ENCODE data around the gene SDF4. TPM values are rescaled to one million over a fixed set of nuclear protein-coding genes. Genes with fewer than 3 reads are reported as not detected.

Gene SDF4
- total RNA-seq, 1 experiment from 2014 or later: 254 TPM

DNA sequence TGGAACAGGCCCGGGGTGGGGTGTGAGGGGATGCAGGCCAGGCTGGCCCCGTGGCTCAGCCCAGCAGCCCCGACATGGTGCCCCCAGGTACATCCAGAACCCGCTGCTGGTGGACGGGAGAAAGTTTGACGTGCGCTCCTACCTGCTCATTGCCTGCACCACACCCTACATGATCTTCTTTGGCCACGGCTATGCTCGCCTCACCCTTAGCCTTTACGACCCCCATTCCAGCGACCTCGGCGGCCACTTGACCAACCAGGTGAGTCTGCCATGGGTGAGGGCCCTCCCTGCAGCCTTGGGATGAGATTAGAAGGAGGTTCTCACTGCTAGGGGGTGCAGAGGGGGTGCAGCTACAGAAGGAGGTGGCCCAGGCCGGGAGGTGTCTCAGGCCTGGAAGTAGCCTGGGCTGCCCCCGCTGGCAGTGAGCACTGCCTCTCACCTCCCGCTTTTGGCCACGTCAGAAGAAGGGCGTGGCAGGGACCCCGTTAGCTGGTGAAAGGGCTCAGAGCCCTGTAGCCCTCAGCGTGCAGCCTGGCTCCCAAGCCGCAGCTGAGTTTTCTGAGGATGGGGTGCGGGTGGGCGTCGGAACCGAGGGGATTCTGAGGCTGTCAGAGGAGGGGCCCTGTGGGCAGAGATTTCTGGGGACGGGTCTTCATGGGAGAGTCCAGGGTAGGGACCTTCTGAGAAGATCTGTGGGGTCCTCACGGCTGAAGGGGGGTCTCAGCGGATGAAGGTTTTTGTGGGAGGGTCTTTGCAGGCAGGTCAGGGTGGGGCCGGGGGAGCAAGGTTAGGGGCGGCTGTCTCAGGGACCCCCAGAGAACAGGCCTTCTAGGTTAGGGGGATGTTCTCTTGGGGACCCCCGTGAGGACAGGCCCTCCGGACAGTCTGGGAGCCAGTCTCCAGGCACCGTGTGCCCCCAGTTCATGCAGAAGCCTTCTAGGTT, 47.7 kb downstream of the SDF4 start:
- no peak overlapping the region for H2AFZ ChIP-seq (ENCODE audit: low read length)
- H4K20me1 ChIP-seq (ENCODE audit: low read length): no peaks in the 10 kb centered on the region
- intact Hi-C loops (cut with micrococcal nuclease): no loop called here
- no peaks in the 10 kb centered on the region for H3F3A ChIP-seq (ENCODE audit: low read length, unreplicated experiment)
- ChIA-PET POLR2A (ENCODE audit: unreplicated experiment) (no interaction called here), CTCF (no interaction called here)
- TF ChIP-seq, protein P1, sequence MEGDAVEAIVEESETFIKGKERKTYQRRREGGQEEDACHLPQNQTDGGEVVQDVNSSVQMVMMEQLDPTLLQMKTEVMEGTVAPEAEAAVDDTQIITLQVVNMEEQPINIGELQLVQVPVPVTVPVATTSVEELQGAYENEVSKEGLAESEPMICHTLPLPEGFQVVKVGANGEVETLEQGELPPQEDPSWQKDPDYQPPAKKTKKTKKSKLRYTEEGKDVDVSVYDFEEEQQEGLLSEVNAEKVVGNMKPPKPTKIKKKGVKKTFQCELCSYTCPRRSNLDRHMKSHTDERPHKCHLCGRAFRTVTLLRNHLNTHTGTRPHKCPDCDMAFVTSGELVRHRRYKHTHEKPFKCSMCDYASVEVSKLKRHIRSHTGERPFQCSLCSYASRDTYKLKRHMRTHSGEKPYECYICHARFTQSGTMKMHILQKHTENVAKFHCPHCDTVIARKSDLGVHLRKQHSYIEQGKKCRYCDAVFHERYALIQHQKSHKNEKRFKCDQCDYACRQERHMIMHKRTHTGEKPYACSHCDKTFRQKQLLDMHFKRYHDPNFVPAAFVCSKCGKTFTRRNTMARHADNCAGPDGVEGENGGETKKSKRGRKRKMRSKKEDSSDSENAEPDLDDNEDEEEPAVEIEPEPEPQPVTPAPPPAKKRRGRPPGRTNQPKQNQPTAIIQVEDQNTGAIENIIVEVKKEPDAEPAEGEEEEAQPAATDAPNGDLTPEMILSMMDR (conservative IDR thresholded peaks at IDR 0.05; ENCODE audit: low read depth, low read length): no peak
- TF ChIP-seq EZH2phosphoT487 (IDR thresholded peaks at IDR 0.05; ENCODE audit: borderline replicate concordance, low read length): no peak
- TF ChIP-seq EZH2 (IDR thresholded peaks at IDR 0.05; ENCODE audit: low read length, unreplicated experiment): no peak
- no peaks in the 10 kb centered on the region for H3K4me1 ChIP-seq (ENCODE audit: insufficient read depth, low read length)
- no peak for DNase-seq
- no TSS peak for BruUV-seq (replicated peaks)
- ATAC-seq: no peak
- H3K79me2 ChIP-seq (ENCODE audit: low read length): no peaks in the 10 kb centered on the region
- no peaks in the 10 kb centered on the region for H3K9me3 ChIP-seq (ENCODE audit: low read length)
- H3K4me3 ChIP-seq (ENCODE audit: low read length): no peak overlapping the region
- H3K27ac ChIP-seq (ENCODE audit: low read length): no peak overlapping the region
- H3K27me3 ChIP-seq (ENCODE audit: low read length): no peaks in the 10 kb centered on the region
- no peak overlapping the region for H3K4me2 ChIP-seq (ENCODE audit: low read length)
- H3K36me3 ChIP-seq (ENCODE audit: low read depth, low read length): no peaks in the 10 kb centered on the region
- no peak overlapping the region for H3K9ac ChIP-seq (ENCODE audit: low read length)
- H3K9me2 ChIP-seq (replicated peaks; ENCODE audit: low read length): no peaks in the 10 kb centered on the region

DNA sequence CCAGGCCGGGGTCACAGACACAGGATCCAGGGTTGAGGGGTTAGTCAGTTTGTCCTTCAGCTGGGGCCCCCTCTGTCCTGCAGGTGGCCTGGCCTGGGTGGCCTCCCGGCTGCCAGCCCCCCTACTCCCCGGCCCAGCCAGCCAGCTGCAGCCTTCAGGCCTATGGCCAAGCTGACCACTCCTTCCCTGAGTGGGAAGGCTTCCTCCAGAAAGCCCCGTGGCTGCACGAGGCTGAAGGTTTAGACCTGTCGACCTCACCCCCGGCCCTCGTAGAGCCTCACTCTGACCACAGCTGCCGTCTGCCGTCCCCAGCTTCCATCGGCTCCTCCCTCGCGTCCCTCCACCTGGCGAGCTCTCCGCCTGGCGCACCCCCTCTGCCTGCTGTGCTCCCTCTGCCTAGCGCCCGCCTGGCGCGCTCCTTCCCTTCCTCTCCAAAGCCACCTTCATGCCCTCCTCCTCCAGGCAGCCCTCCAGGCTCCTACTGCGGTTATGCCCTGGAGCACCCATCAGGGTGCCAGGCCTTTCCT, 48.5 kb downstream of the SDF4 start:
- no peak overlapping the region for H3K27ac ChIP-seq (ENCODE audit: low read length)
- no peaks in the 10 kb centered on the region for H3K79me2 ChIP-seq (ENCODE audit: low read length)
- no peaks in the 10 kb centered on the region for H3K9me3 ChIP-seq (ENCODE audit: low read length)
- ATAC-seq: no peak
- H3K27me3 ChIP-seq (ENCODE audit: low read length): no peaks in the 10 kb centered on the region
- no peak overlapping the region for H2AFZ ChIP-seq (ENCODE audit: low read length)
- no peaks in the 10 kb centered on the region for H3K9me2 ChIP-seq (replicated peaks; ENCODE audit: low read length)
- no peak overlapping the region for H3K4me3 ChIP-seq (ENCODE audit: low read length)
- no peak overlapping the region for H3K9ac ChIP-seq (ENCODE audit: low read length)
- H3K36me3 ChIP-seq (ENCODE audit: low read depth, low read length): no peaks in the 10 kb centered on the region
- no peak overlapping the region for H3K4me2 ChIP-seq (ENCODE audit: low read length)
- TF ChIP-seq EZH2 (IDR thresholded peaks at IDR 0.05; ENCODE audit: low read length, unreplicated experiment) (no peak), EZH2phosphoT487 (IDR thresholded peaks at IDR 0.05; ENCODE audit: borderline replicate concordance, low read length) (no peak)
- TF ChIP-seq, protein P1 (conservative IDR thresholded peaks at IDR 0.05; ENCODE audit: low read depth, low read length): no peak
- no peaks in the 10 kb centered on the region for H3F3A ChIP-seq (ENCODE audit: low read length, unreplicated experiment)
- no peaks in the 10 kb centered on the region for H4K20me1 ChIP-seq (ENCODE audit: low read length)
- DNase-seq: no peak
- POLR2A ChIA-PET (ENCODE audit: unreplicated experiment): no interaction called here
- CTCF ChIA-PET: no interaction called here
- no peaks in the 10 kb centered on the region for H3K4me1 ChIP-seq (ENCODE audit: insufficient read depth, low read length)
- BruUV-seq (replicated peaks): no TSS peak
- intact Hi-C loops (cut with micrococcal nuclease): no loop called here

Measured in PC-3 (cell line).